ENCODE data around the gene PPP2R2C.
A peak's percentile ranks its signal among the peaks of the same experiment; 100 is the strongest.

Gene PPP2R2C

GRCh38 chr4:6478546-6479220 lies 6.3 kb upstream of the PPP2R2C start:
- DNase-seq: no peak
- TF ChIP-seq CTCF (IDR thresholded peaks at IDR 0.05; ENCODE audit: low read depth, low read length): no peak
- H3K9me3 ChIP-seq: no peaks in the 10 kb centered on the region
- peaks cover 21% of the 10 kb centered on the region for H3K27me3 ChIP-seq
- no peaks in the 10 kb centered on the region for H3K36me3 ChIP-seq
- no peaks in the 10 kb centered on the region for H3K4me1 ChIP-seq
- no peak overlapping the region for H3K4me3 ChIP-seq (ENCODE audit: low read depth, low read length)

- DNase-seq: no peak
- peaks cover 34% of the 10 kb centered on the region for H3K27me3 ChIP-seq
- H3K36me3 ChIP-seq: no peaks in the 10 kb centered on the region
- no peaks in the 10 kb centered on the region for H3K9me3 ChIP-seq
- no peak overlapping the region for H3K4me3 ChIP-seq (ENCODE audit: low read depth, low read length)
- H3K4me1 ChIP-seq: no peaks in the 10 kb centered on the region
- TF ChIP-seq CTCF (IDR thresholded peaks at IDR 0.05; ENCODE audit: low read depth, low read length): no peak
These were observed 4.5 kb upstream of the PPP2R2C start for GRCh38 chr4:6476893-6477292.

GRCh38 chr4:6475492-6476020 lies 3.1 kb upstream of the PPP2R2C start:
- Histone ChIP-seq H3K27me3 (peaks cover 41% of the 10 kb centered on the region), H3K4me1 (no peaks in the 10 kb centered on the region), H3K36me3 (no peaks in the 10 kb centered on the region), H3K9me3 (no peaks in the 10 kb centered on the region), H3K4me3 (ENCODE audit: low read depth, low read length) (no peak overlapping the region)
- no peak for TF ChIP-seq CTCF (IDR thresholded peaks at IDR 0.05; ENCODE audit: low read depth, low read length)
- no peak for DNase-seq

- H3K4me3 ChIP-seq (ENCODE audit: low read depth, low read length): no peak overlapping the region
- no peak for TF ChIP-seq CTCF (IDR thresholded peaks at IDR 0.05; ENCODE audit: low read depth, low read length)
- peaks cover 43% of the 10 kb centered on the region for H3K27me3 ChIP-seq
- no peak for DNase-seq
- no peaks in the 10 kb centered on the region for H3K36me3 ChIP-seq
- no peaks in the 10 kb centered on the region for H3K9me3 ChIP-seq
- no peaks in the 10 kb centered on the region for H3K4me1 ChIP-seq
These were observed 2.5 kb upstream of the PPP2R2C start for GRCh38 chr4:6474705-6475457.

GRCh38 chr4:6474053-6474568 lies 1.7 kb upstream of the PPP2R2C start:
- peak; percentile 62 for TF ChIP-seq CTCF (IDR thresholded peaks at IDR 0.05; ENCODE audit: low read depth, low read length)
- H3K4me1 ChIP-seq: no peaks in the 10 kb centered on the region
- H3K4me3 ChIP-seq (ENCODE audit: low read depth, low read length): no peak overlapping the region
- DNase-seq: peak; percentile 33
- H3K9me3 ChIP-seq: no peaks in the 10 kb centered on the region
- H3K36me3 ChIP-seq: no peaks in the 10 kb centered on the region
- peaks cover 45% of the 10 kb centered on the region for H3K27me3 ChIP-seq
